ENCODE measurements around the gene PLEKHH1.

The PLEKHH1 gene

GRCh38 chr14:67602076-67602475 lies 69.0 kb downstream of the PLEKHH1 start:
- TF ChIP-seq, protein P1, sequence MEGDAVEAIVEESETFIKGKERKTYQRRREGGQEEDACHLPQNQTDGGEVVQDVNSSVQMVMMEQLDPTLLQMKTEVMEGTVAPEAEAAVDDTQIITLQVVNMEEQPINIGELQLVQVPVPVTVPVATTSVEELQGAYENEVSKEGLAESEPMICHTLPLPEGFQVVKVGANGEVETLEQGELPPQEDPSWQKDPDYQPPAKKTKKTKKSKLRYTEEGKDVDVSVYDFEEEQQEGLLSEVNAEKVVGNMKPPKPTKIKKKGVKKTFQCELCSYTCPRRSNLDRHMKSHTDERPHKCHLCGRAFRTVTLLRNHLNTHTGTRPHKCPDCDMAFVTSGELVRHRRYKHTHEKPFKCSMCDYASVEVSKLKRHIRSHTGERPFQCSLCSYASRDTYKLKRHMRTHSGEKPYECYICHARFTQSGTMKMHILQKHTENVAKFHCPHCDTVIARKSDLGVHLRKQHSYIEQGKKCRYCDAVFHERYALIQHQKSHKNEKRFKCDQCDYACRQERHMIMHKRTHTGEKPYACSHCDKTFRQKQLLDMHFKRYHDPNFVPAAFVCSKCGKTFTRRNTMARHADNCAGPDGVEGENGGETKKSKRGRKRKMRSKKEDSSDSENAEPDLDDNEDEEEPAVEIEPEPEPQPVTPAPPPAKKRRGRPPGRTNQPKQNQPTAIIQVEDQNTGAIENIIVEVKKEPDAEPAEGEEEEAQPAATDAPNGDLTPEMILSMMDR (IDR thresholded peaks at IDR 0.05; ENCODE audit: low read depth, low read length, missing control alignments), result no peak
- no peaks in the 10 kb centered on the region for H3K36me3 ChIP-seq (replicated peaks)
- no peak overlapping the region for H3K27ac ChIP-seq
- H3K27me3 ChIP-seq (replicated peaks), result no peaks in the 10 kb centered on the region
- in situ Hi-C loops (cut with HindIII; ENCODE audit: low pct_ligation_motif_present, low sequenced_read_pairs), result no loop called here
- no peak overlapping the region for H3K4me3 ChIP-seq (ENCODE audit: low read depth, low read length)
- DNase-seq, result no peak

- no peak overlapping the region for H3K27ac ChIP-seq
- DNase-seq, result no peak
- no peaks in the 10 kb centered on the region for H3K27me3 ChIP-seq (replicated peaks)
- no peak overlapping the region for H3K4me3 ChIP-seq (ENCODE audit: low read depth, low read length)
- H3K36me3 ChIP-seq (replicated peaks), result no peaks in the 10 kb centered on the region
- TF ChIP-seq, protein P1 (IDR thresholded peaks at IDR 0.05; ENCODE audit: low read depth, low read length, missing control alignments), result no peak
- in situ Hi-C loops (cut with HindIII; ENCODE audit: low pct_ligation_motif_present, low sequenced_read_pairs), result no loop called here
Observed at GRCh38 chr14:67602995-67603545, 70.0 kb downstream of the PLEKHH1 start.

GRCh38 chr14:67607646-67608045 lies 74.6 kb downstream of the PLEKHH1 start:
- Histone ChIP-seq H3K27me3 (replicated peaks) (no peaks in the 10 kb centered on the region), H3K27ac (no peak overlapping the region), H3K36me3 (replicated peaks) (no peaks in the 10 kb centered on the region), H3K4me3 (ENCODE audit: low read depth, low read length) (no peak overlapping the region)
- DNase-seq, result no peak
- TF ChIP-seq, protein P1 (IDR thresholded peaks at IDR 0.05; ENCODE audit: low read depth, low read length, missing control alignments), result no peak
- in situ Hi-C loops (cut with HindIII; ENCODE audit: low pct_ligation_motif_present, low sequenced_read_pairs), result no loop called here

DNA sequence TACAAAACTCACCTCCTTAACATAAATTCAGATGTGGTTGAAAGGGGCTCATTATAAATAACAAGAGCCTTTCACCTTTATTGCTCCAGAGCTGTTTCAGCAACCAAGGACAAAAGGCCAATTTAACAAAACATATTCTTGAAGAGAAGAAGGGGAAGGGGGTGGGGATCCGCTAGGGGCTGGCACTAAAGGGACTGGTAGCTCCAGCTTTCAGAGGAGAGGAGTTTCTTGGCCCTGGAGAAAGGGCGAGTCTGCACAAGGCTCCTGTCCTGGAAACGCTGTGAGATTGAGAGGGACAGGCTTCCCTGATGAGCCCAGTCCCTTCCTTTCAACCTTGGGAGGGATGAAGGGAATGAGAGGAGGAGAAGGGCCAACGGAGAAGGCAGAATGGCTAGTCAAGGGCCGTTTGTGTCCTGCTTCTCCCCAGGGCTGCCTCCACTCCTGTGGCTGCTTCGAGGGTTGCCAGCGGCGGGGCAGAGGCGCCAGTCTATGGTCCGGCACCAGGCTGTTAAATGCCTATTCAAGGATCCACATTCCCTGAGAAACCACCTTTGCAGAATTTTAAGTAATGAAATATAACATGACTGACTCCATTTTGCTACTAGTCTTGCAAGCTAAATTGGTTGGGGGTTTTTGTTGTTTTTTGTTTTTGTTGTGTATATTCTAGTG lies 76.7 kb downstream of the PLEKHH1 start:
- in situ Hi-C loops (cut with HindIII; ENCODE audit: low pct_ligation_motif_present, low sequenced_read_pairs), result no loop called here
- TF ChIP-seq, protein P1 (IDR thresholded peaks at IDR 0.05; ENCODE audit: low read depth, low read length, missing control alignments), result no peak
- no peak for DNase-seq

DNA sequence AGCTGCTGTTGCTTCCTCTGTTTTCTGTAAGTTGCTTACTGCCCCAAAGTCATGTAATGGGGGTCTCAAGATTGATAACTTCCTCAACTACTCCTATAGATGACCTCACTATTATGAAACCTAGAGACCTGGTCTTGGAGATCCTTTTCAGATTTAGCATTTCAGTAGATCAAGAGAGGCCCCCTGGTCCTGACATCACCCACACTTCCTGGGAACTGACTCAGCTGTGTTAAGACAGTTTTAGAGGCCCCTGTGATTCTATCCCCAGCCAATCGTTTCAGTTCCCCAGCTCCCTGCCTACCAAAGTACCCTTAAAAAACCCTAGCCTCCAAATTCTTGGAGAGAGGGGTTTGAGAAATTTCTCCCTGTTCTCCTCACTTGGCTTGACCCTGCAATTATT lies 77.4 kb downstream of the PLEKHH1 start:
- TF ChIP-seq, protein P1 (IDR thresholded peaks at IDR 0.05; ENCODE audit: low read depth, low read length, missing control alignments), result no peak
- in situ Hi-C loops (cut with HindIII; ENCODE audit: low pct_ligation_motif_present, low sequenced_read_pairs), result no loop called here
- H3K27me3 ChIP-seq (replicated peaks), result no peaks in the 10 kb centered on the region
- no peak overlapping the region for H3K27ac ChIP-seq
- no peaks in the 10 kb centered on the region for H3K36me3 ChIP-seq (replicated peaks)
- DNase-seq, result no peak
- H3K4me3 ChIP-seq (ENCODE audit: low read depth, low read length), result no peak overlapping the region

More for the DNA sequence above, 76.7 kb downstream of the PLEKHH1 start:
- Histone ChIP-seq H3K4me3 (ENCODE audit: low read depth, low read length) (no peak overlapping the region), H3K36me3 (replicated peaks) (no peaks in the 10 kb centered on the region), H3K27me3 (replicated peaks) (no peaks in the 10 kb centered on the region), H3K27ac (no peak overlapping the region)

All from brain microvascular endothelial cell (primary cell).